ENCODE data around the gene ANO6. TPM values are rescaled to one million over a fixed set of nuclear protein-coding genes. Genes with fewer than 3 reads are reported as not detected.

ANO6 gene
- total and polyA plus RNA-seq, 4 donors, result 8.7 to 102 (median 40.5) TPM

- TF ChIP-seq CTCF (IDR thresholded peaks at IDR 0.05; ENCODE audit: control extremely low read depth, extremely low read depth), result no peak
- 82 to 87% methylated on average over 3 of the region's 3 CpGs for WGBS, 2 donors
- Histone ChIP-seq H3K4me3 (no peak overlapping the region), H3K9me3 (ENCODE audit: control insufficient read depth in 4 of 4, insufficient read depth in 3 of 4, low read length in 3 of 4) (no peaks in the 10 kb centered on the region), H3K27me3 (ENCODE audit: control insufficient read depth in 3 of 3, insufficient read depth in 3 of 3, low read length in 2 of 3) (no peaks in the 10 kb centered on the region), H3K36me3 (ENCODE audit: control insufficient read depth in 4 of 4, insufficient read depth in 4 of 4, low read length in 4 of 4) (no peaks in the 10 kb centered on the region), H3K4me1 (ENCODE audit: control insufficient read depth in 5 of 5, insufficient read depth in 5 of 5, low read length in 5 of 5) (peaks cover 3 to 55% (median 25%) of the 10 kb centered on the region in 5 donors), H3K27ac (ENCODE audit: low read depth in 1 of 2, low read length in 1 of 2) (peak overlapping the region in 1 of 2 donors; percentile 18), H3K9ac (ENCODE audit: insufficient read depth in 1 of 2, low read length in 2 of 2) (no peak overlapping the region)
- ATAC-seq (ENCODE audit: insufficient read depth, low FRiP score), result no peak
- DNase-seq, result peak; percentile 68 to 99 (median 99)
Measured at GRCh38 chr12:45305907-45306306, 90.0 kb downstream of the ANO6 start.

- ATAC-seq (ENCODE audit: insufficient read depth, low FRiP score) (no peak), DNase-seq (peak in 2 of 3 donors; percentile 36 to 37)
- Histone ChIP-seq H3K9me3 (ENCODE audit: control insufficient read depth in 4 of 4, insufficient read depth in 3 of 4, low read length in 3 of 4) (no peaks in the 10 kb centered on the region), H3K9ac (ENCODE audit: insufficient read depth in 1 of 2, low read length in 2 of 2) (no peak overlapping the region), H3K27ac (ENCODE audit: low read depth in 1 of 2, low read length in 1 of 2) (peak overlapping the region in 1 of 2 donors; percentile 60), H3K27me3 (ENCODE audit: control insufficient read depth in 3 of 3, insufficient read depth in 3 of 3, low read length in 2 of 3) (no peaks in the 10 kb centered on the region), H3K4me1 (ENCODE audit: control insufficient read depth in 5 of 5, insufficient read depth in 5 of 5, low read length in 5 of 5) (peaks cover 3 to 37% (median 10%) of the 10 kb centered on the region in 5 donors), H3K36me3 (ENCODE audit: control insufficient read depth in 4 of 4, insufficient read depth in 4 of 4, low read length in 4 of 4) (peaks cover 0 to 3% (median 1%) of the 10 kb centered on the region in 4 donors), H3K4me3 (no peak overlapping the region)
- 71 to 87% methylated on average over 1 of the region's 1 CpG for WGBS, 2 donors
- no peak for TF ChIP-seq CTCF (IDR thresholded peaks at IDR 0.05; ENCODE audit: control extremely low read depth, extremely low read depth)
Measured at GRCh38 chr12:45309836-45310626, 94.1 kb downstream of the ANO6 start.

- DNase-seq (no peak), ATAC-seq (ENCODE audit: insufficient read depth, low FRiP score) (no peak)
- Histone ChIP-seq H3K4me3 (no peak overlapping the region), H3K4me1 (ENCODE audit: control insufficient read depth in 5 of 5, insufficient read depth in 5 of 5, low read length in 5 of 5) (peaks cover 0 to 35% (median 5%) of the 10 kb centered on the region in 5 donors), H3K9ac (ENCODE audit: insufficient read depth in 1 of 2, low read length in 2 of 2) (no peak overlapping the region), H3K36me3 (ENCODE audit: control insufficient read depth in 4 of 4, insufficient read depth in 4 of 4, low read length in 4 of 4) (peaks cover 0 to 7% (median 2%) of the 10 kb centered on the region in 4 donors), H3K27me3 (ENCODE audit: control insufficient read depth in 3 of 3, insufficient read depth in 3 of 3, low read length in 2 of 3) (no peaks in the 10 kb centered on the region), H3K27ac (ENCODE audit: low read depth in 1 of 2, low read length in 1 of 2) (peak overlapping the region in 1 of 2 donors; percentile 45), H3K9me3 (ENCODE audit: control insufficient read depth in 4 of 4, insufficient read depth in 3 of 4, low read length in 3 of 4) (peaks cover 0 to 3% (median 0%) of the 10 kb centered on the region in 4 donors)
- 67 to 76% methylated on average over 1 of the region's 1 CpG for WGBS, 2 donors
- no peak for TF ChIP-seq CTCF (IDR thresholded peaks at IDR 0.05; ENCODE audit: control extremely low read depth, extremely low read depth)
Measured at GRCh38 chr12:45310627-45310968, 94.7 kb downstream of the ANO6 start.
